ENCODE measurements around the gene PPM1F. TPM values are rescaled to one million over a fixed set of nuclear protein-coding genes. Genes with fewer than 3 reads are reported as not detected.

The PPM1F gene
- total RNA-seq, 1 donor from 2014 or later, result 95.5 TPM

GRCh38 chr22:21963286-21963685, 10.6 kb upstream of the PPM1F start:
- ATAC-seq, result no peak
- DNase-seq (ENCODE audit: low spot score), result no peak
- intact Hi-C loops (cut with DNase I), result no loop called here

GRCh38 chr22:21962655-21962949, 10.0 kb upstream of the PPM1F start:
- no peak for ATAC-seq
- DNase-seq (ENCODE audit: low spot score), result no peak
- intact Hi-C loops (cut with DNase I), result no loop called here

- ATAC-seq, result no peak
- intact Hi-C loops (cut with DNase I), result no loop called here
- no peak for DNase-seq (ENCODE audit: low spot score)
Observed at GRCh38 chr22:21961886-21962654, 9.4 kb upstream of the PPM1F start.

GRCh38 chr22:21961127-21961867, 8.6 kb upstream of the PPM1F start:
- ATAC-seq, result no peak
- intact Hi-C loops (cut with DNase I), result no loop called here
- DNase-seq (ENCODE audit: low spot score), result no peak

- no peak for ATAC-seq
- DNase-seq (ENCODE audit: low spot score), result no peak
- intact Hi-C loops (cut with DNase I), result no loop called here
Observed at GRCh38 chr22:21960200-21961126, 7.8 kb upstream of the PPM1F start.

GRCh38 chr22:21959274-21960074, 6.8 kb upstream of the PPM1F start:
- ATAC-seq, result no peak
- intact Hi-C loops (cut with DNase I), result no loop called here

GRCh38 chr22:21958360-21959273, 6.0 kb upstream of the PPM1F start:
- ATAC-seq (no peak), DNase-seq (ENCODE audit: low spot score) (no peak)
- intact Hi-C loops (cut with DNase I), result no loop called here

More at GRCh38 chr22:21959274-21960074, 6.8 kb upstream of the PPM1F start:
- no peak for DNase-seq (ENCODE audit: low spot score)

- peak; percentile 68 for DNase-seq (ENCODE audit: low spot score)
- intact Hi-C loops (cut with DNase I), result loop anchor here (5.0 kb wide), 1 partner anchor 240 kb away; no protein-coding TSS in a partner anchor
- ATAC-seq, result peak; percentile 43
Observed at GRCh38 chr22:21951931-21952465, 650 bp downstream of the PPM1F start.

GRCh38 chr22:21951062-21951461, 1.6 kb downstream of the PPM1F start:
- intact Hi-C loops (cut with DNase I), result loop anchor here (5.0 kb wide), 1 partner anchor 239 kb away; no protein-coding TSS in a partner anchor
- ATAC-seq (no peak), DNase-seq (ENCODE audit: low spot score) (no peak)

- ATAC-seq, result no peak
- DNase-seq (ENCODE audit: low spot score), result no peak
- intact Hi-C loops (cut with DNase I), result loop anchor here (5.0 kb wide), 1 partner anchor 238 kb away; no protein-coding TSS in a partner anchor
Observed at GRCh38 chr22:21949948-21950347, 2.7 kb downstream of the PPM1F start.

GRCh38 chr22:21949569-21949918, 3.1 kb downstream of the PPM1F start:
- DNase-seq (ENCODE audit: low spot score) (peak; percentile 58), ATAC-seq (no peak)
- intact Hi-C loops (cut with DNase I), result no loop called here

- no peak for ATAC-seq
- intact Hi-C loops (cut with DNase I), result no loop called here
- no peak for DNase-seq (ENCODE audit: low spot score)
Observed at GRCh38 chr22:21948824-21949568, 3.7 kb downstream of the PPM1F start.

GRCh38 chr22:21948390-21948789, 4.3 kb downstream of the PPM1F start:
- intact Hi-C loops (cut with DNase I), result no loop called here
- peak; percentile 12 for ATAC-seq
- DNase-seq (ENCODE audit: low spot score), result peak; percentile 67

GRCh38 chr22:21947040-21948014, 5.3 kb downstream of the PPM1F start:
- ATAC-seq, result no peak

GRCh38 chr22:21946262-21946925, 6.3 kb downstream of the PPM1F start:
- intact Hi-C loops (cut with DNase I), result no loop called here
- no peak for ATAC-seq
- no peak for DNase-seq (ENCODE audit: low spot score)

More at GRCh38 chr22:21947040-21948014, 5.3 kb downstream of the PPM1F start:
- intact Hi-C loops (cut with DNase I), result no loop called here
- DNase-seq (ENCODE audit: low spot score), result peak; percentile 67
